GM06990 (cell line): ENCODE results near the gene GPR39.

Experiments used
- DNase-seq: peaks from one replicate; pipeline ENCODE4 v3.0.0-alpha.2; 2011; ENCODE audit not compliant: insufficient read length; ENCODE audit errors: extremely low read depth
- H3K27me3 ChIP-seq: replicated peaks from 2 replicates; pipeline ENCODE4 v1.6.0; 2011; ENCODE audit warnings: low read length; ENCODE audit not compliant: control insufficient read depth, insufficient read depth
- H3K36me3 ChIP-seq: 2 replicates; pipeline ENCODE4 v1.5.1; 2011; ENCODE audit warnings: low read length; ENCODE audit not compliant: control insufficient read depth, insufficient read depth
- H3K4me3 ChIP-seq: replicated peaks from 2 replicates; pipeline ENCODE4 v1.5.1; 2011; ENCODE audit warnings: low read depth, mild to moderate bottlenecking, control low read depth, low read length
- TF ChIP-seq, protein P1 (sequence below): IDR thresholded peaks from 2 replicates; pipeline ENCODE4 v1.5.1; 2011; ENCODE audit warnings: low read length, control low read depth, mild to moderate bottlenecking, inconsistent platforms; ENCODE audit not compliant: insufficient read depth, poor library complexity, severe bottlenecking

GPR39 gene

DNA sequence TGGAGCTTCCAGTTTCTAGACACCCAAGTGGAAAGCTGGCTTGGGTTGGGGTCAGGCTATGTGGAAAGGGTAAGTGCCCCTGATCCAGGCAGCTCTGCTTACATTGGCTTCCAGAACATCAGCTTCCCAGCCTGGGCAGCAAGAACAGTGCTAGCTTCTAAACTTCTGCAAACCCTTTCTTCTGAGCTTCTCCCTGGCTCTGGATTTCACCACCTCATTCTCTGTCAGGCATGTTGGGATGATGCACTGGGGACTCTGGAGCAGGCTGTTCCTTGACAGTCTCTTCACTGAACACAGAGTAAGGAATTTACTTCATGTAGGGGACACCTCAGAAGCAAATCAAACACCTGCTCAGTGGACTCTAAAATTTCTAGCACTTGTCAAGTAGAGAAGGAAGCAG, 180.6 kb downstream of the GPR39 start:
- TF ChIP-seq, protein P1, sequence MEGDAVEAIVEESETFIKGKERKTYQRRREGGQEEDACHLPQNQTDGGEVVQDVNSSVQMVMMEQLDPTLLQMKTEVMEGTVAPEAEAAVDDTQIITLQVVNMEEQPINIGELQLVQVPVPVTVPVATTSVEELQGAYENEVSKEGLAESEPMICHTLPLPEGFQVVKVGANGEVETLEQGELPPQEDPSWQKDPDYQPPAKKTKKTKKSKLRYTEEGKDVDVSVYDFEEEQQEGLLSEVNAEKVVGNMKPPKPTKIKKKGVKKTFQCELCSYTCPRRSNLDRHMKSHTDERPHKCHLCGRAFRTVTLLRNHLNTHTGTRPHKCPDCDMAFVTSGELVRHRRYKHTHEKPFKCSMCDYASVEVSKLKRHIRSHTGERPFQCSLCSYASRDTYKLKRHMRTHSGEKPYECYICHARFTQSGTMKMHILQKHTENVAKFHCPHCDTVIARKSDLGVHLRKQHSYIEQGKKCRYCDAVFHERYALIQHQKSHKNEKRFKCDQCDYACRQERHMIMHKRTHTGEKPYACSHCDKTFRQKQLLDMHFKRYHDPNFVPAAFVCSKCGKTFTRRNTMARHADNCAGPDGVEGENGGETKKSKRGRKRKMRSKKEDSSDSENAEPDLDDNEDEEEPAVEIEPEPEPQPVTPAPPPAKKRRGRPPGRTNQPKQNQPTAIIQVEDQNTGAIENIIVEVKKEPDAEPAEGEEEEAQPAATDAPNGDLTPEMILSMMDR: no peak
- H3K36me3 ChIP-seq: no peaks in the 10 kb centered on the region
- H3K27me3 ChIP-seq: no peaks in the 10 kb centered on the region
- no peak overlapping the region for H3K4me3 ChIP-seq
- no peak for DNase-seq

DNA sequence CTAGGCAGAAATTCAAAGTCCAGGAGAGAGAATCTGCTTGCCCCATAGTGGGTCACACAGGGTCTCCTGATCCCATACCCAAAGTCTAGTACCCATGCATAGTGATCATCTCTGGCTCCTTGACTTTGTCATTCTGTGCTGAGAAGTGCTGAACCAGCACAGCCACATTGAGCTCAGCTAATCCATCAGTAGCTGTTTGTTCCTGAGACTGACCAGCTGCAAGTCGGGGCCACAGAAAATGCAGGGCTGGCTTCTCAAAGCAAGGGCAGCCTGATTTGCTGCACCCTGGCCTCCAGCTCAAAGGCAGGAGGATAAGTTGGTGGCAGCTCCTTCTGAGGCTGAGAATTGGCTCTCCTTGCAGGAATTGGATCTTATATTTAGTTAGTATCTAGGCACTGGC, 181.2 kb downstream of the GPR39 start:
- no peak overlapping the region for H3K4me3 ChIP-seq
- TF ChIP-seq, protein P1: no peak
- H3K27me3 ChIP-seq: no peaks in the 10 kb centered on the region
- no peaks in the 10 kb centered on the region for H3K36me3 ChIP-seq
- no peak for DNase-seq

DNA sequence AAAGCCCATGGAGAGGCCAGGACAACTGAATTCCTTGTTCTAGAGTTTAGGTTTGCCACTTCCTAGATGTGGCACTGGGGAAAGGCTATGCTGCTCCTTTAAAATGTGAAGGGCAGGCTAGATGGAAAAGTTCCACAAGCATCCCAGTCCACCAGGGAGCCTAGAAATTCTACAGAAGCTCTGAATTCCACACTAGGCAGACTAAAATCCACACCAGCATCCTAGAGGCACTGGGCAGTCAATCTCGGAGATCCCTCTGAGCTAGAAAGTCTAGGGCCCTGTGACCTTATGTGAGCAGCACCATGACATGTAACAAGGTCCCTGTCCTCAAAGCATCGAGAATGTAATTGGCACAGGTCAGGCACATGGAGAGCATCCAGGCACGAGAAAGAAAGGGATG, 181.9 kb downstream of the GPR39 start:
- Histone ChIP-seq H3K36me3 (no peaks in the 10 kb centered on the region), H3K27me3 (no peaks in the 10 kb centered on the region), H3K4me3 (no peak overlapping the region)
- TF ChIP-seq, protein P1: no peak
- DNase-seq: no peak

DNA sequence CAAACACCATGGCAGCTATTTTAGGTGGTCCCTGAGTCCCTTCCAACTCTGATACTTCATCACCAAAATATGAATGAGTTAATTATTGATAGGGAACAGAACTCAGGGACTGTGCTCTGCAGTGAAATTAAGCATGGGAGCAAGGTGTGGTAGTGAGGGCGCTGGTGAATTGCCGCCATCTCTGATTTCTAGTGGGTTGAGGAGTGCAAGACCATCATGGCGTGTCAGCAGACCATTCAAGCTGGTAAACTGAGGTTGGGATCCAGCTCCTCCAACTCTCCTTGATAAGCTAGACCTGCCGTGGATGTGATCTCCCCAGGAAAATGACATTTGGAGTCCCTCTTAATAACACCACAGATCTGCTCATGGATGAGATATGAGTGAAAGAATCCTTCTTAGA, 183.0 kb downstream of the GPR39 start:
- Histone ChIP-seq H3K27me3 (no peaks in the 10 kb centered on the region), H3K36me3 (no peaks in the 10 kb centered on the region), H3K4me3 (no peak overlapping the region)
- TF ChIP-seq, protein P1: no peak
- DNase-seq: no peak

DNA sequence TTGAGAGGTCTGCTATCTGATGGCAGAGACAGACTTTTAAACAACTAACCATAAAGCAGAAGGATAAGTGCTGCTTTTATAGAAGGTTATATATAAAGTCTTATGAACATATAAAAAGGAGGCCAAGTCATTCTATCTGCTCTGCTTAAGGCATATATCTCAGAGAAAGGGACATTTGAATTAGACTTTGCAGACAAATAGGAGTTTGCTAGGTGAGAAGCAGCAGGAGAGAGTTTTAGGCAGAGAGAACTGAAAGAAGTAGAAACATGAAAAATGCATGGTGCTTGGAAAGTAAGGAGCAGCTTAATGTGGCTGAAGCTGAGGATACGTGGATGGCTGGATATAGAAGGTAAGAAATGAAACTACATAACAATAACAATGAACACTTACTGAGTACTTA, 188.0 kb downstream of the GPR39 start:
- peaks cover 1% of the 10 kb centered on the region; the same call in 1 of the 2 replicates for H3K27me3 ChIP-seq
- TF ChIP-seq, protein P1: no peak
- no peak overlapping the region for H3K4me3 ChIP-seq
- no peak for DNase-seq
- H3K36me3 ChIP-seq: no peaks in the 10 kb centered on the region

DNA sequence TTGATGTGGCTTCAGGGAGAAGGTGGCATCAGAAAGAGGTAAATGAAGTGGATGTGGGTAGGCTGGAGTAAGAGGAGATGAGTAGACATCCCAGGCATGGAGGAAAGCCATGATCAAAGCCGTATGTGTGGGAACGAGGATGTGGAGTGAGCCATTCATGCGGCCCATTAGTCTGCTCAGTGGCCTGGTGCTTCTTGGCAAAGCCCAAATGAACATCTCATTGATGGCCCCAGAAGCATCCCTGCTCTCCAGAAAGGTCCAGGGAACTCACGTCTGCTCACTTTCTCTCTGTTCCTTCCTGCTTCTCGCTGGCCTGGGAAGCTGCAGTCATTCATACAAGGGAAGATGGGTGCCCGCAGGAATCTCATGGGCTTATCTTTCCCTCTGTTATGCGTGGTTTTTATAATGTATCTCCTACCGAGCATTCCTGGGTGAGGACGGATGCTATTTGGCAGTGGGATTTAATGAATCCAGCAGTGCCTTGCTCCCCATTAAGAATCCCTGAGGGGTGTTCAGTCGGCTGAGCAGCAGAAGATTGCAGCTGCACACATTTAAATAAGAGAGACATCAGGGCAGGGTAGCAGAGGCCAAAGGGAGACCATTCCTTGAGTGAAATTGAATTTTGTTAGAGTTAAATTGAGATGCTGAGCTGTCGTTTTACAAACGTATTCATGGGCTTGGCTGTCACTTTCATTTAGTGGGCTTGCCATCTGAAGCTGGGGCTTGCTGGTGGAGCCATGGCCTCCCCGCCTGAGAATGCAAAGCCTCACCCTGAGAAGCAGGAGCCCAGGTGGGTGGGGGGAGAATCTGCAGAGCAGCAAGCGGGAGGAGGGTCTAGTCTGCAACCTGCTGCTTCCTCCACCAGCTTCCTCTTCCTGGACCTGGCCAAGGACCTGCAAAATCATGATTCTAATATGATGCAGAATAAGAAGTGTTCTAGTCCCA, 188.9 kb downstream of the GPR39 start:
- no peak for DNase-seq

More for the DNA sequence above, 188.9 kb downstream of the GPR39 start:
- H3K36me3 ChIP-seq: no peaks in the 10 kb centered on the region
- H3K27me3 ChIP-seq: peaks cover 1% of the 10 kb centered on the region; the same call in 1 of the 2 replicates
- TF ChIP-seq, protein P1: no peak
- no peak overlapping the region for H3K4me3 ChIP-seq
